H1 (cell line): ENCODE measurements around the gene DPF1.

Source experiments
- BCL11A ChIP-seq, 2 experiments: IDR thresholded peaks; one replicate each; pipeline ENCODE4 v1.6.1; 2011; ENCODE audit warnings: low read depth in 2 of 2, low read length in 2 of 2, mild to moderate bottlenecking in 2 of 2
- CREB1 ChIP-seq: IDR thresholded peaks from 2 replicates; pipeline ENCODE4 v1.6.1; 2012; ENCODE audit warnings: inconsistent platforms
- EP300 ChIP-seq, 2 experiments: IDR thresholded peaks; 1 replicate in 1 of 2; 2 replicates in 1 of 2; pipeline ENCODE4 v1.6.1; 2011 to 2012; ENCODE audit warnings: low read depth in 2 of 2, low read length in 2 of 2, mild to moderate bottlenecking in 2 of 2, borderline replicate concordance in 1 of 2, inconsistent platforms in 1 of 2, moderate library complexity in 1 of 2
- EZH2 ChIP-seq: fragments of 200-600 bp; sonication (generic); IDR thresholded peaks from 2 replicates; pipeline ENCODE4 v1.7.1; 2012; ENCODE audit warnings: low read depth, mild to moderate bottlenecking, moderate library complexity, low read length, inconsistent platforms; ENCODE audit not compliant: severe bottlenecking
- GABPA ChIP-seq: IDR thresholded peaks from 2 replicates; pipeline ENCODE4 v1.6.1; 2011; ENCODE audit warnings: mild to moderate bottlenecking, low read length, moderate library complexity, borderline replicate concordance; ENCODE audit not compliant: insufficient read depth
- HDAC2 ChIP-seq, 2 experiments: fragments of 300-600 bp in 1 of 2; sonication (generic) in 1 of 2; IDR thresholded peaks; 2 replicates each; pipeline ENCODE4 v1.6.1; 2011 to 2012; ENCODE audit warnings: low read depth in 2 of 2, low read length in 2 of 2, mild to moderate bottlenecking in 2 of 2, moderate library complexity in 2 of 2, borderline replicate concordance in 1 of 2, inconsistent platforms in 1 of 2
- HDAC6 ChIP-seq: IDR thresholded peaks from one replicate; pipeline ENCODE4 v1.7.1; 2012; ENCODE audit warnings: low read depth, mild to moderate bottlenecking, inconsistent platforms, low read length, moderate library complexity
- JUND ChIP-seq: IDR thresholded peaks from 2 replicates; pipeline ENCODE4 v1.6.1; 2011; ENCODE audit warnings: mild to moderate bottlenecking, improper control_type of control experiment, low read length
- NRF1 ChIP-seq: IDR thresholded peaks from 2 replicates; pipeline ENCODE4 v1.6.1; 2011; ENCODE audit warnings: mild to moderate bottlenecking, low read depth, low read length, improper control_type of control experiment
- POLR2AphosphoS5 ChIP-seq: IDR thresholded peaks from 2 replicates; pipeline ENCODE4 v1.6.1; 2011; ENCODE audit warnings: low read depth, low read length
- RFX5 ChIP-seq: IDR thresholded peaks from 2 replicates; pipeline ENCODE4 v1.6.1; 2011; ENCODE audit warnings: low read depth, low read length, improper control_type of control experiment, borderline replicate concordance
- TBP ChIP-seq: IDR thresholded peaks from 2 replicates; pipeline ENCODE4 v1.6.1; 2011; ENCODE audit warnings: low read depth, low read length, improper control_type of control experiment
- TF ChIP-seq, protein P1 (sequence below), 3 experiments: IDR thresholded peaks; 1 replicate in 2 of 3; 2 replicates in 1 of 3; pipeline versions ENCODE4 v1.5.1 to v1.6.1; 2011; ENCODE audit warnings: low read length in 3 of 3, mild to moderate bottlenecking in 3 of 3, inconsistent platforms in 2 of 3, low read depth in 1 of 3, moderate library complexity in 1 of 3; ENCODE audit not compliant: insufficient read depth in 1 of 3; ENCODE audit errors: control extremely low read depth in 1 of 3

GRCh38 chr19:38216785-38217641 is 7.0 kb downstream of the DPF1 start:
- TF ChIP-seq JUND (no peak), GABPA (no peak), EP300 (IDR thresholded peaks at IDR 0.05; ENCODE audit: borderline replicate concordance in 1 of 2, low read depth in 2 of 2, low read length in 2 of 2) (no peak), RFX5 (no peak), HDAC2 (IDR thresholded peaks at IDR 0.05; ENCODE audit: borderline replicate concordance in 1 of 2, low read depth in 2 of 2, low read length in 2 of 2) (no peak), EZH2 (no peak), HDAC6 (no peak), NRF1 (no peak), CREB1 (no peak), POLR2AphosphoS5 (no peak), TBP (no peak), BCL11A (IDR thresholded peaks at IDR 0.05; ENCODE audit: low read depth in 2 of 2, low read length in 2 of 2) (no peak)
- TF ChIP-seq, protein P1, sequence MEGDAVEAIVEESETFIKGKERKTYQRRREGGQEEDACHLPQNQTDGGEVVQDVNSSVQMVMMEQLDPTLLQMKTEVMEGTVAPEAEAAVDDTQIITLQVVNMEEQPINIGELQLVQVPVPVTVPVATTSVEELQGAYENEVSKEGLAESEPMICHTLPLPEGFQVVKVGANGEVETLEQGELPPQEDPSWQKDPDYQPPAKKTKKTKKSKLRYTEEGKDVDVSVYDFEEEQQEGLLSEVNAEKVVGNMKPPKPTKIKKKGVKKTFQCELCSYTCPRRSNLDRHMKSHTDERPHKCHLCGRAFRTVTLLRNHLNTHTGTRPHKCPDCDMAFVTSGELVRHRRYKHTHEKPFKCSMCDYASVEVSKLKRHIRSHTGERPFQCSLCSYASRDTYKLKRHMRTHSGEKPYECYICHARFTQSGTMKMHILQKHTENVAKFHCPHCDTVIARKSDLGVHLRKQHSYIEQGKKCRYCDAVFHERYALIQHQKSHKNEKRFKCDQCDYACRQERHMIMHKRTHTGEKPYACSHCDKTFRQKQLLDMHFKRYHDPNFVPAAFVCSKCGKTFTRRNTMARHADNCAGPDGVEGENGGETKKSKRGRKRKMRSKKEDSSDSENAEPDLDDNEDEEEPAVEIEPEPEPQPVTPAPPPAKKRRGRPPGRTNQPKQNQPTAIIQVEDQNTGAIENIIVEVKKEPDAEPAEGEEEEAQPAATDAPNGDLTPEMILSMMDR (IDR thresholded peaks at IDR 0.05; ENCODE audit: control extremely low read depth in 1 of 3, insufficient read depth in 1 of 3, low read depth in 1 of 3, low read length in 3 of 3), result no peak
